ENCODE measurements around the gene EIF4G2. TPM values are rescaled to one million over a fixed set of nuclear protein-coding genes. Genes with fewer than 3 reads are reported as not detected.

EIF4G2 gene
- total RNA-seq = 1,040 and 1,350 TPM in 2 replicates

GRCh38 chr11:10808553-10809372 lies at the start of gene EIF4G2:
EIF4G2 (minus strand) TSS chr11:10808926.

GRCh38 chr11:10857709-10858438 lies 49.1 kb upstream of the EIF4G2 start, which contains the start of gene ZBED5:
ZBED5 (minus strand) TSS chr11:10858053; CDS start chr11:10854945, 3,108 bp downstream.

GRCh38 chr11:10750838-10751580 lies 57.7 kb downstream of the EIF4G2 start, which contains the start of gene CTR9:
CTR9 (plus strand) TSS chr11:10751246; CDS start chr11:10751413, 167 bp downstream.

Small RNAs within 50 kb of the gene (small RNA-seq; reads per million reads assigned to genes)
- gene SNORD97 = not detected

Other genes starting within 250 kb of the EIF4G2 start
- gene LYVE1, start 240.3 kb downstream of the EIF4G2 start, total RNA-seq = 5.9 and 37.7 TPM in 2 replicates
- 0.33 and 0.48 TPM in 2 replicates for gene IRAG1, start 115.2 kb downstream of the EIF4G2 start, total RNA-seq
- 27.8 and 33.1 TPM in 2 replicates for gene CTR9, start 57.7 kb downstream of the EIF4G2 start, total RNA-seq
- gene ZBED5, start 49.1 kb upstream of the EIF4G2 start, total RNA-seq = 20.6 and 26.1 TPM in 2 replicates